A549 (cell line): ENCODE data around the gene ACTR5. TPM values are rescaled to one million over a fixed set of nuclear protein-coding genes. Genes with fewer than 3 reads are reported as not detected.

Experiments used
- ATAC-seq, 2 experiments: fragments of 200-7000 bp in 1 of 2; fragments of >200 bp in 1 of 2; cut with Nextera tagmentation in 1 of 2; cut with Tn5 transposase in 1 of 2; 3 replicates each; pipeline versions ENCODE4 v1.8.0 to v1.9.1; 2018 to 2020; ENCODE audit warnings: mild to moderate bottlenecking in 1 of 2, moderate library complexity in 1 of 2
- CTCF ChIA-PET: fragments of 300-600 bp; sonication (Branson Sonifier 250); formaldehyde crosslinking; extraction: SDS; loops from one replicate; lab custom pipeline; 2021; ENCODE audit warnings: antibody characterized with exemption, inconsistent platforms; lab: Yijun Ruan, JAX
- POLR2A ChIA-PET: fragments of 350-600 bp; formaldehyde crosslinking; extraction: SDS; loops from one replicate; lab custom pipeline; 2021; ENCODE audit warnings: antibody characterized with exemption, inconsistent platforms; lab: Yijun Ruan, JAX
- DNase-seq, 2 experiments: peaks; one replicate each; pipeline versions ENCODE4 v3.0.0 to v3.0.0-alpha.2; 2011 to 2016; ENCODE audit warnings: low read depth in 1 of 2, low spot score in 1 of 2
- FAIRE-seq: peaks from 2 replicates; lab custom pipeline; 2011; peaks lifted over from hg19 to GRCh38; lab: Jason Lieb, UNC
- H3K27ac ChIP-seq, 2 experiments: fragments of >200 bp; sonication (Bioruptor Twin); formaldehyde crosslinking; 3 replicates each; pipeline ENCODE4 v1.5.1; 2016 to 2017
- H3K4me1 ChIP-seq: fragments of >200 bp; sonication (Bioruptor Twin); formaldehyde crosslinking; 3 replicates; pipeline ENCODE4 v1.6.1; 2016
- H3K4me2 ChIP-seq: fragments of >200 bp; sonication (Bioruptor Twin); formaldehyde crosslinking; 3 replicates; pipeline ENCODE4 v1.6.1; 2016
- H3K4me3 ChIP-seq: fragments of >200 bp; sonication (Bioruptor Twin); formaldehyde crosslinking; 3 replicates; pipeline ENCODE4 v1.5.1; 2016
- H3K9me3 ChIP-seq: fragments of >200 bp; sonication (Bioruptor Twin); formaldehyde crosslinking; 3 replicates; pipeline ENCODE4 v1.6.1; 2016
- CHD2 ChIP-seq: fragments of 150-350 bp; IDR thresholded peaks from 2 replicates; pipeline ENCODE4 v1.6.1; 2014; ENCODE audit warnings: low read length; ENCODE audit not compliant: partially characterized antibody
- CHD4 ChIP-seq: fragments of 200-600 bp; sonication (generic); IDR thresholded peaks from 2 replicates; pipeline ENCODE4 v1.6.1; 2016; ENCODE audit warnings: antibody characterized with exemption, mild to moderate bottlenecking, borderline replicate concordance
- HDAC2 ChIP-seq: fragments of 200-600 bp; sonication (generic); IDR thresholded peaks from 2 replicates; pipeline ENCODE4 v1.6.1; 2016
- HMGXB4 ChIP-seq: fragments of 250-450 bp; sonication (Bioruptor Pico); IDR thresholded peaks from 2 replicates; pipeline ENCODE4 v1.5.0; 2021; ENCODE audit warnings: mild to moderate bottlenecking, moderate library complexity, borderline replicate concordance
- MAX ChIP-seq: IDR thresholded peaks from 2 replicates; pipeline ENCODE4 v1.6.1; 2012
- RAD21 ChIP-seq, 2 experiments: fragments of >200 bp in 1 of 2; sonication (Bioruptor Twin) in 1 of 2; formaldehyde crosslinking in 1 of 2; IDR thresholded peaks in 1 of 2; conservative IDR thresholded peaks in 1 of 2; 2 replicates in 1 of 2; 3 replicates in 1 of 2; pipeline ENCODE4 v1.6.1; 2012 to 2018; ENCODE audit warnings: inconsistent platforms in 1 of 2
- RFX5 ChIP-seq: fragments of 450-650 bp; IDR thresholded peaks from 2 replicates; pipeline ENCODE4 v1.7.1; 2014; ENCODE audit warnings: antibody characterized with exemption, mild to moderate bottlenecking, moderate library complexity
- RNF2 ChIP-seq: fragments of 200-600 bp; sonication (generic); IDR thresholded peaks from 2 replicates; pipeline ENCODE4 v1.6.1; 2016; ENCODE audit warnings: low read depth, mild to moderate bottlenecking, antibody characterized with exemption, moderate library complexity, borderline replicate concordance
- SMC3 ChIP-seq: fragments of >200 bp; sonication (Bioruptor Twin); formaldehyde crosslinking; IDR thresholded peaks from 3 replicates; pipeline ENCODE4 v1.6.1; 2018; ENCODE audit warnings: inconsistent platforms
- ZC3H11A ChIP-seq: fragments of 450-650 bp; IDR thresholded peaks from 2 replicates; pipeline ENCODE4 v1.6.1; 2014; ENCODE audit warnings: antibody characterized with exemption, mild to moderate bottlenecking
- ZFP36 ChIP-seq: fragments of 450-650 bp; IDR thresholded peaks from 2 replicates; pipeline ENCODE4 v1.6.1; 2014; ENCODE audit warnings: borderline replicate concordance; ENCODE audit not compliant: partially characterized antibody
- ZNF302 ChIP-seq: fragments of 250-450 bp; sonication (Bioruptor Pico); IDR thresholded peaks from 2 replicates; pipeline ENCODE4 v1.9.0; 2021; ENCODE audit warnings: inconsistent platforms, mild to moderate bottlenecking, moderate library complexity
- WGBS: methylation state at CpG from one replicate; pipeline ENCODE4 v1.1.6; 2017; ENCODE audit errors: missing lambda C conversion rate; 5-methylcytosine and 5-hydroxymethylcytosine counted together
- polyA plus RNA-seq, 4 experiments: library from polyadenylated mRNA; depleted of rRNA in 3 of 4; stranded (reverse); fragments of >200 nt; fragmentation: RNase III in 1 of 4; extraction: RNeasy Plus Mini Kit Qiagen cat#74134 plus additional on column Dnase treatment in 1 of 4; gene quantifications; 2 replicates in 3 of 4; 3 replicates in 1 of 4; pipeline ENCODE4 v1.2.3, GENCODE V29; 2011 to 2017
- TF ChIP-seq, protein P1 (sequence below): fragments of 450-650 bp; IDR thresholded peaks from 2 replicates; pipeline ENCODE4 v1.6.1; 2014; ENCODE audit warnings: antibody characterized with exemption
- TF ChIP-seq, protein P2 (sequence below): fragments of >200 bp; sonication (Bioruptor Twin); formaldehyde crosslinking; IDR thresholded peaks from 3 replicates; pipeline ENCODE4 v1.5.1; 2016

The ACTR5 gene
- polyA plus RNA-seq, 2 of the 4 experiments (the other 2 are of a cell fraction): 9.3 to 11.9 TPM

- Histone ChIP-seq H3K4me2 (no peak overlapping the region; the same call in 2 of the 3 replicates), H3K4me3 (no peak overlapping the region), H3K27ac (peak overlapping the region in 1 of 2 experiments; percentile 35; a peak in 2 of 6 replicates), H3K9me3 (peaks cover 4% of the 10 kb centered on the region; the same call in 1 of the 3 replicates), H3K4me1 (peaks cover 4% of the 10 kb centered on the region; the same call in 1 of the 3 replicates)
- TF ChIP-seq RNF2 (no peak), CHD4 (no peak), RFX5 (no peak), ZNF302 (CRISPR knock-in tag) (no peak), MAX (no peak), HDAC2 (no peak), HMGXB4 (CRISPR knock-in tag) (no peak)
- TF ChIP-seq, protein P1, sequence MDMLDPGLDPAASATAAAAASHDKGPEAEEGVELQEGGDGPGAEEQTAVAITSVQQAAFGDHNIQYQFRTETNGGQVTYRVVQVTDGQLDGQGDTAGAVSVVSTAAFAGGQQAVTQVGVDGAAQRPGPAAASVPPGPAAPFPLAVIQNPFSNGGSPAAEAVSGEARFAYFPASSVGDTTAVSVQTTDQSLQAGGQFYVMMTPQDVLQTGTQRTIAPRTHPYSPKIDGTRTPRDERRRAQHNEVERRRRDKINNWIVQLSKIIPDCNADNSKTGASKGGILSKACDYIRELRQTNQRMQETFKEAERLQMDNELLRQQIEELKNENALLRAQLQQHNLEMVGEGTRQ: no peak
- 40% methylated on average over 7 of the region's 7 CpGs for WGBS
- DNase-seq: peak in 1 of 2 experiments; percentile 59
- ChIA-PET CTCF (interaction anchor here (0.7 to 7.0 kb wide), 44 partner anchors 8 to 261 kb away, joined by 3 to 80 read pairs (median 4); partner anchors contain the start of genes FAM83D, PPP1R16B and SLC32A1), POLR2A (no interaction called here)
- no peak for FAIRE-seq
- peak; percentile 72 to 76; a peak in 5 of 6 replicates for ATAC-seq
Observed at GRCh38 chr20:38789503-38790199, 41.4 kb downstream of the ACTR5 start.

- POLR2A ChIA-PET: no interaction called here
- ATAC-seq: peak; percentile 73 to 91
- WGBS: 31% methylated on average over 13 of the region's 16 CpGs
- no peak for FAIRE-seq
- TF ChIP-seq RAD21 (conservative IDR thresholded peaks at IDR 0.05 in 1 of 2, IDR thresholded peaks at IDR 0.05 in 1 of 2): peak; percentile 67 to 71
- TF ChIP-seq ZC3H11A: no peak
- TF ChIP-seq, protein P2, sequence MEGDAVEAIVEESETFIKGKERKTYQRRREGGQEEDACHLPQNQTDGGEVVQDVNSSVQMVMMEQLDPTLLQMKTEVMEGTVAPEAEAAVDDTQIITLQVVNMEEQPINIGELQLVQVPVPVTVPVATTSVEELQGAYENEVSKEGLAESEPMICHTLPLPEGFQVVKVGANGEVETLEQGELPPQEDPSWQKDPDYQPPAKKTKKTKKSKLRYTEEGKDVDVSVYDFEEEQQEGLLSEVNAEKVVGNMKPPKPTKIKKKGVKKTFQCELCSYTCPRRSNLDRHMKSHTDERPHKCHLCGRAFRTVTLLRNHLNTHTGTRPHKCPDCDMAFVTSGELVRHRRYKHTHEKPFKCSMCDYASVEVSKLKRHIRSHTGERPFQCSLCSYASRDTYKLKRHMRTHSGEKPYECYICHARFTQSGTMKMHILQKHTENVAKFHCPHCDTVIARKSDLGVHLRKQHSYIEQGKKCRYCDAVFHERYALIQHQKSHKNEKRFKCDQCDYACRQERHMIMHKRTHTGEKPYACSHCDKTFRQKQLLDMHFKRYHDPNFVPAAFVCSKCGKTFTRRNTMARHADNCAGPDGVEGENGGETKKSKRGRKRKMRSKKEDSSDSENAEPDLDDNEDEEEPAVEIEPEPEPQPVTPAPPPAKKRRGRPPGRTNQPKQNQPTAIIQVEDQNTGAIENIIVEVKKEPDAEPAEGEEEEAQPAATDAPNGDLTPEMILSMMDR: peak; percentile 81
- TF ChIP-seq CHD2: no peak
- TF ChIP-seq ZFP36: no peak
- TF ChIP-seq SMC3: peak; percentile 74
- Histone ChIP-seq H3K9me3 (peaks cover 4% of the 10 kb centered on the region; the same call in 1 of the 3 replicates), H3K27ac (peak overlapping the region in 1 of 2 experiments; percentile 35; a peak in 1 of 6 replicates), H3K4me3 (no peak overlapping the region), H3K4me1 (peaks cover 4% of the 10 kb centered on the region; the same call in 1 of the 3 replicates), H3K4me2 (peak overlapping the region; percentile 47)
- peak; percentile 46 to 73 for DNase-seq
- CTCF ChIA-PET: interaction anchor here (0.5 to 7.0 kb wide), 51 partner anchors 8 to 260 kb away, joined by 3 to 80 read pairs (median 4); partner anchors contain the start of genes ACTR5, FAM83D, PPP1R16B and SLC32A1
Observed at GRCh38 chr20:38790200-38791053, 42.2 kb downstream of the ACTR5 start.
